ENCODE results near the gene RNF183.

DNA sequence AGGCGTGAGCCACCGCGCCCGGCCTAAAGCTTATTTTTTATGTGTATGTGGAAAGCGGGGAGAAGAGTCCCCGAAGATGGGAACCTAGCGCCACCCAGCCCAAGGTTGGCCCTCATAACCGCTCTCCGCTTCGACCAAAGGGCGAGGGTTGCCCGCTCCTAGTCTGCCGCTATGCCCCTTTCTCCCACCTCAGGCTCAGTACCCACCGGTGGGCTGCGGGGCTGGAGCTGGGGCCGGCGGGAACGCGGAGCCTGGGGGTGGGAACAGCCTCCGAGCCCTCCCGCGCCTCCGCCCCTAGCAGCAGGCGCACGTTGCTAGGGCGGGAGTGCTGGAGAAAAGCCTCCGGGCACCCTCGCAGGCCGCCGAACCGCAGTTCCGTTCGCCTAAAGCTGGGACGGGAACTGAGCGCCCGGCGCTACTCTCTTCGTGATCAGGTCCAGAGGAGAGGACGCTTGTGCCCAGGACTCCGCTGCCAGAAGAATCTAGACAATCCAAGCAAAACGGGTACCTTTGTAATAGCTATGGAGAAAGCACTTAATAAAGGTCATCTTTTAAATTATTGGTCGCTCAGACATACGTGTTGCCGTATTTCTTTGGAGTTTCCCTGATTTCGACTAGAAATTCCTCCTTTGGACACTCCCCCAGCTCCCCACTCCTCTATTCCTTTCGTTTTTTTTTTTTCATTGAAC is 37.0 kb upstream of the RNF183 start, which contains the start of gene WDR31:
- no peak for TF ChIP-seq POLR2A (IDR thresholded peaks at IDR 0.05)
- TF ChIP-seq, protein P1, sequence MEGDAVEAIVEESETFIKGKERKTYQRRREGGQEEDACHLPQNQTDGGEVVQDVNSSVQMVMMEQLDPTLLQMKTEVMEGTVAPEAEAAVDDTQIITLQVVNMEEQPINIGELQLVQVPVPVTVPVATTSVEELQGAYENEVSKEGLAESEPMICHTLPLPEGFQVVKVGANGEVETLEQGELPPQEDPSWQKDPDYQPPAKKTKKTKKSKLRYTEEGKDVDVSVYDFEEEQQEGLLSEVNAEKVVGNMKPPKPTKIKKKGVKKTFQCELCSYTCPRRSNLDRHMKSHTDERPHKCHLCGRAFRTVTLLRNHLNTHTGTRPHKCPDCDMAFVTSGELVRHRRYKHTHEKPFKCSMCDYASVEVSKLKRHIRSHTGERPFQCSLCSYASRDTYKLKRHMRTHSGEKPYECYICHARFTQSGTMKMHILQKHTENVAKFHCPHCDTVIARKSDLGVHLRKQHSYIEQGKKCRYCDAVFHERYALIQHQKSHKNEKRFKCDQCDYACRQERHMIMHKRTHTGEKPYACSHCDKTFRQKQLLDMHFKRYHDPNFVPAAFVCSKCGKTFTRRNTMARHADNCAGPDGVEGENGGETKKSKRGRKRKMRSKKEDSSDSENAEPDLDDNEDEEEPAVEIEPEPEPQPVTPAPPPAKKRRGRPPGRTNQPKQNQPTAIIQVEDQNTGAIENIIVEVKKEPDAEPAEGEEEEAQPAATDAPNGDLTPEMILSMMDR (IDR thresholded peaks at IDR 0.05) = no peak
